Spleen (tissue), 7 donors: ENCODE results near the gene IDUA.
A peak's percentile ranks its signal among the peaks of the same experiment; 100 is the strongest.

Experiments
- POLR2A ChIP-seq, 3 donors: fragments of 450-650 bp; IDR thresholded peaks; one replicate each; pipeline ENCODE4 v1.5.1; 2017; ENCODE audit warnings: antibody characterized with exemption in 3 of 3, mild to moderate bottlenecking in 1 of 3
- POLR2AphosphoS5 ChIP-seq, 3 donors: sonication (generic); formaldehyde crosslinking; IDR thresholded peaks; one replicate each; pipeline ENCODE4 v1.5.1; 2017; ENCODE audit warnings: antibody characterized with exemption in 3 of 3
- TF ChIP-seq, protein P1 (sequence below), 11 experiments: fragments of 200-600 bp in 7 of 11; fragments of 450-650 bp in 4 of 11; sonication (generic) in 4 of 11; IDR thresholded peaks in 8 of 11; conservative IDR thresholded peaks in 3 of 11; 1 replicate in 7 of 11; 2 replicates in 4 of 11; pipeline versions ENCODE4 v1.4.0 to v1.8.0; 2016 to 2021; ENCODE audit warnings: antibody characterized with exemption in 11 of 11, inconsistent platforms in 4 of 11, mild to moderate bottlenecking in 1 of 11
- donor health status: DM: no; HTN: no; CAD: no; lungs with moderate emphysema.
- donor health status: DM: no; HTN: no; CAD: no.
- donor health status: DM: no; HTN: no; CAD: no.

DNA sequence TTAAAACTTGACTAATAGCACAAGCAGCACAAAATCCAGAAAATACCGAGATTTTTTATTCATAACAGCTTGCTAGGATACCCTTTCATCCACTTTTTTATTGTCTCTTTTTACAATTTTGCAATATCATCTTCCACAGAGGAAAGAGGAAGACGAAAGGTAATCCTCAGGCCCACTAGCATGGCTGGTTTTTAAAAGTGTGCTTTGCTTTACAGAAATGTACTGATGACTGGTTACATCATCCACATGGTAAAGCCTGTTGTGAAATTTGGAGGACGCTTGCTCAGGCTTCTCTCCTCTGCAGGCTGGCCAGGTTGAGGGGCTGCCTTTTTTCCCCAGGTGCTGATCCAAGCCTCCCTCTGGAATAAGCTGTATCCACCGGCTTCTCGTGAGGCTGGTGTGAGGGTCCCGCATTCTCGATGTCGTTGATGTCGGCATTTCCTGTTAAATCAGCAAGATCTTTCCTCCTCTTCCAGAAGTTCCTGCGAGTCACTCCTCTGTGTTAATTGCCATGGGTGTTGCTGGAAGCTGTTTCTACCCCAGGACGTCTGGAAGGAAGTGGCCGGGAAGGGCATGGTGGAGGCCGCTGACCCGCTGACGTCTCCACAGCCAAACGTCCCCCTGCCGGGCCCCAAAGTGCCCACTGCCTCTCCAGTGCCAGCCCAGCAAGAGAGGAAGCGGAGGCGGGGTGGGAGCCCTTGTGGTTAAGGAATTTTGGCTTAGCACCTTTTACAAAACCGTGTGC lies 7.7 kb upstream of the IDUA start:
- no peak for TF ChIP-seq POLR2A (IDR thresholded peaks at IDR 0.05)
- TF ChIP-seq, protein P1, sequence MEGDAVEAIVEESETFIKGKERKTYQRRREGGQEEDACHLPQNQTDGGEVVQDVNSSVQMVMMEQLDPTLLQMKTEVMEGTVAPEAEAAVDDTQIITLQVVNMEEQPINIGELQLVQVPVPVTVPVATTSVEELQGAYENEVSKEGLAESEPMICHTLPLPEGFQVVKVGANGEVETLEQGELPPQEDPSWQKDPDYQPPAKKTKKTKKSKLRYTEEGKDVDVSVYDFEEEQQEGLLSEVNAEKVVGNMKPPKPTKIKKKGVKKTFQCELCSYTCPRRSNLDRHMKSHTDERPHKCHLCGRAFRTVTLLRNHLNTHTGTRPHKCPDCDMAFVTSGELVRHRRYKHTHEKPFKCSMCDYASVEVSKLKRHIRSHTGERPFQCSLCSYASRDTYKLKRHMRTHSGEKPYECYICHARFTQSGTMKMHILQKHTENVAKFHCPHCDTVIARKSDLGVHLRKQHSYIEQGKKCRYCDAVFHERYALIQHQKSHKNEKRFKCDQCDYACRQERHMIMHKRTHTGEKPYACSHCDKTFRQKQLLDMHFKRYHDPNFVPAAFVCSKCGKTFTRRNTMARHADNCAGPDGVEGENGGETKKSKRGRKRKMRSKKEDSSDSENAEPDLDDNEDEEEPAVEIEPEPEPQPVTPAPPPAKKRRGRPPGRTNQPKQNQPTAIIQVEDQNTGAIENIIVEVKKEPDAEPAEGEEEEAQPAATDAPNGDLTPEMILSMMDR (IDR thresholded peaks at IDR 0.05 in 8 of 11, conservative IDR thresholded peaks at IDR 0.05 in 3 of 11): no peak
- peak in 1 of 3 donors; percentile 26 for TF ChIP-seq POLR2AphosphoS5 (IDR thresholded peaks at IDR 0.05)
